Dendritic cell treated with granulocyte-macrophage colony-stimulating factor and Interleukin-4, amounts not matched to agents 40 ng/mL and 50 ng/mL, for 4 days (primary cell): Measurements from ENCODE around the gene TMEM266.

Source experiments
- H3K27ac Mint-ChIP-seq: one replicate; pipeline ENCODE4 v1.8.0; 2022; ENCODE audit warnings: mild to moderate bottlenecking, mixed read lengths
- H3K27me3 Mint-ChIP-seq: one replicate; pipeline ENCODE4 v1.8.0; 2022; ENCODE audit warnings: mild to moderate bottlenecking, mixed read lengths
- H3K36me3 Mint-ChIP-seq: one replicate; pipeline ENCODE4 v1.8.0; 2022; ENCODE audit warnings: low read depth, mixed read lengths
- H3K4me1 Mint-ChIP-seq: one replicate; pipeline ENCODE4 v1.8.0; 2022; ENCODE audit warnings: low read depth, mixed read lengths
- H3K4me3 Mint-ChIP-seq: one replicate; pipeline ENCODE4 v1.8.0; 2022; ENCODE audit warnings: mild to moderate bottlenecking, moderate library complexity, mixed read lengths
- H3K9me3 Mint-ChIP-seq: one replicate; pipeline ENCODE4 v1.8.0; 2022; ENCODE audit warnings: mixed read lengths
- intact Hi-C: fragments of 100-400 bp; cut with micrococcal nuclease; formaldehyde crosslinking; loops from one replicate; pipeline ENCODE4 v1.15.0; 2022

TMEM266 gene

DNA sequence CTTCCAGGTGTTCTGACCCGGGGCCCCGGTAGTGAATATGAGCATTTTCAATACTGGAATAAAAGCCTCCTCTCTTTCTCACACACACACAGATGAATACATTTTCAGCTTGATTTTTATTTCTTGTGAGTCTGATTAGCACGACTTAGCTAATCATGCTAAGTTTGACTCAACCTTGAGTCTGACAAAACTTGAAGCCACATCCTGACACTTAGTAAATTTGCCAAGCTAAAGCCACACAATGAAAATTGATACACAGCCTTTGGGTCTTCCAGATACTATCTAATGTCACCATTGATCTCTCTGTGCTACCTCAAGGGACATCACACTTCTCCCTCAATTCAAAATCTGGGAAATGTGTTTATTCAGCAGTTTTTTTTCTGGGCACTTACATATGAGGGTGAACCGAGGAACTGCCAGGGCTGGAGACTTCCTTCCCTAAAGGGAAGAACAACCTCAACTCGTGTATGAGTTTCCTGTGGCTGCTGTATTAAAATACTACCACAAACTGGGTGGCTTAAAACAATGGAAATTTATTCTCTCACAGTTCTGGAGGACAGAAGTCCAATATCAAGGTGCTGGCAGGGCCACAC is 18.6 kb downstream of the TMEM266 start:
- intact Hi-C loops: no loop called here
- Mint-ChIP-seq H3K27me3 (no peaks in the 10 kb centered on the region), H3K4me3 (no peak overlapping the region), H3K36me3 (no peaks in the 10 kb centered on the region), H3K9me3 (no peaks in the 10 kb centered on the region), H3K27ac (peak overlapping the region; percentile 57), H3K4me1 (peaks cover 13% of the 10 kb centered on the region)

DNA sequence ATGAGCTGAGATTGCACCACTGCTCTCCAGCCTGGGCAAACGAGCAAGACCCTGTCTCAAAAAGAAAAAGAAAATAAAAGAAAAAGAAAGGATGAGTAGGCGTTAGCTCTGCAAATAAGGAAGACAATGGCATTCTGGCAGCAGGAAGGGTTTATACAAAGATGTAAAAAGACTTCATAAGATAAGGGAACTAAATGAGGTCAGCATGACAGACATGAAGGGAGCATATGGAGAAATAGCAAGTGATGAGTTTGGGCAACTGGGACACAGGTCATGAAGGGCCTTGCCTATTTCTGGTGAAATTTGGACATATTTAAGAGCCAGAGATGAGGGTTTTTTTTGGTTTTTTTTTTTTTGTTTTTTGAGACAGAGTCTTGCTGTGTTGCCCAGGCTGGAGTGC is 24.5 kb downstream of the TMEM266 start:
- no peak overlapping the region for H3K4me3 Mint-ChIP-seq
- peaks cover 13% of the 10 kb centered on the region for H3K4me1 Mint-ChIP-seq
- no peak overlapping the region for H3K27ac Mint-ChIP-seq
- H3K9me3 Mint-ChIP-seq: no peaks in the 10 kb centered on the region
- intact Hi-C loops: no loop called here
- H3K27me3 Mint-ChIP-seq: no peaks in the 10 kb centered on the region
- no peaks in the 10 kb centered on the region for H3K36me3 Mint-ChIP-seq

DNA sequence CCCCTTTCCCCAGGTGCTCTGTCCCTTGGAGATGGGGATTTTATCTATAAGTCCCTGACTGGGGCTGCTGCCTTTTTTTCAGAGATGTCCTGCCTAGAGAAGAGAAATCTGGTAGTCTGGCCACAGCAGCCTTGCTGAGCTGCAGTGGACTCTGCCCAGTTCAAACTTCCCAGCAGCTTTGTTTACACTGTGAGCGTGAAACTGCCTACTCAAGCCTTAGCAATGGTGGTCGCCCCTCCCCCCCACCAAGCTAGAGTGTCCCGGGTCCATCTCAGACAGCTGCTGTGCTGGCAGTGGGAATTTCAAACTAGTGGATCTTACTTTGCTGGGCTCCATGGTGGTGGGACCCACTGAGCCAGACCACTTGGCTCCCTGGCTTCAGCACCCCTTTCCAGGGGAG is 38.9 kb downstream of the TMEM266 start:
- Mint-ChIP-seq H3K9me3 (peaks cover 8% of the 10 kb centered on the region), H3K4me3 (no peak overlapping the region), H3K27me3 (peaks cover 18% of the 10 kb centered on the region), H3K36me3 (no peaks in the 10 kb centered on the region), H3K27ac (no peak overlapping the region), H3K4me1 (no peaks in the 10 kb centered on the region)
- intact Hi-C loops: no loop called here

DNA sequence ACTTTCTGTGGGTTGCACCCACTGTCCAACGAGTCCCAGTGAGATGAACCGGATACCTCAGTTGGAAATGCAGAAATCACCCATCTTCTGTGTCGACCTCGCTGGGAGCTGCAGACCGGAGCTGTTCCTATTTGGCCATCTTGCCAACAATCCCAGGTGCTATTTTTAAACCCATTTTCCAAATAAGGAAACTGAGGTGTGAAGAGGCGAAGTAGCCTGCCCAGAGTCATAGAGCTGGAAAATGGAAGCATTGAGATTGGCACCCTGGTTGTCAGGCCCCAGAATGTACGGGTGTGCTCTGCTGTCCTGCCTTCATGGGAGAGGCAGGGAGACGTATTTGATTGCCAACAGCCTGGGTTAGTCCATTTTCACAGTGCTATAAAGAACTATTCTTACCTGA is 39.6 kb downstream of the TMEM266 start:
- Mint-ChIP-seq H3K4me3 (no peak overlapping the region), H3K4me1 (no peaks in the 10 kb centered on the region), H3K27me3 (peaks cover 18% of the 10 kb centered on the region), H3K9me3 (peaks cover 8% of the 10 kb centered on the region), H3K27ac (no peak overlapping the region), H3K36me3 (no peaks in the 10 kb centered on the region)
- intact Hi-C loops: no loop called here

DNA sequence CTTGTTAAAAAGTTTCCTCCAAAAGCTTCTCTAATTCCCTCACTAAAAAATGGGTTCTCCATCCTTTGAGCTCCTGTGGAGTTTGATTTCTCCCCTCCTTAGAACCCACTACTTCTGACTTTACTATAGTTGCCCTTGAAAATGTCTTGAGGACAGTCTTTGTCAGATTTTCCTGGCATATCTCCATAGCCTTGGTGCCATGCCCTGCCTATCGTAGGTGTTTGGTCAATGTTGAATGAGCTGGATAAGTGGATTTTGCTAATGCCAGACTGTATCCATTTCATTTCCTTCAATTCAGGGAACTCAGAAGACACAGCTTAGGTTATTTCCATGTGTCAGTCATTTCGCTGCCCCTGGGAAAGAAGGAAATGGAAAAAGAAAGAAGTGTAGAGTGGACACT is 40.6 kb downstream of the TMEM266 start:
- Mint-ChIP-seq H3K27me3 (peaks cover 16% of the 10 kb centered on the region), H3K27ac (no peak overlapping the region), H3K4me3 (no peak overlapping the region), H3K4me1 (no peaks in the 10 kb centered on the region), H3K36me3 (no peaks in the 10 kb centered on the region), H3K9me3 (peaks cover 8% of the 10 kb centered on the region)
- intact Hi-C loops: no loop called here

DNA sequence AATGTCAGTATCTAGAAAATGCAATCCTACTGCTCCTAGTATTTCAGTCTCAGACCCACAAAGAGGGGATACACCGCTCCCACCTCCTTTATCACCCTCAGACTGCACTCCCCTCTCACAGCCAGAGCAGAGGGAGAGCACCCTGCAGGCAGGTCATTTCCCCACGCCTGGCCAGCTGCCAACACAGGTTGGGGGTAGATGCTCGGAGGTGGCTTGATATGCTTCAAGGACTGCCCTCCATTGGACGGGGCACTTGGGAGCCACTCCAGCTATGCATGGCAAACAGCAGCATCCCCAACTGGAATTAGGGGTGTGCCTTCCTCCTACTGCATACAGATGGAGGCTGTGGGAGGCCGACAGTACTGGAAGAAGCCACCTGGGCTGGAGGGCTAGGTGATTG is 41.9 kb downstream of the TMEM266 start:
- Mint-ChIP-seq H3K4me3 (no peak overlapping the region), H3K4me1 (no peaks in the 10 kb centered on the region), H3K36me3 (no peaks in the 10 kb centered on the region), H3K9me3 (peaks cover 8% of the 10 kb centered on the region), H3K27ac (no peak overlapping the region), H3K27me3 (peaks cover 7% of the 10 kb centered on the region)
- intact Hi-C loops: no loop called here

DNA sequence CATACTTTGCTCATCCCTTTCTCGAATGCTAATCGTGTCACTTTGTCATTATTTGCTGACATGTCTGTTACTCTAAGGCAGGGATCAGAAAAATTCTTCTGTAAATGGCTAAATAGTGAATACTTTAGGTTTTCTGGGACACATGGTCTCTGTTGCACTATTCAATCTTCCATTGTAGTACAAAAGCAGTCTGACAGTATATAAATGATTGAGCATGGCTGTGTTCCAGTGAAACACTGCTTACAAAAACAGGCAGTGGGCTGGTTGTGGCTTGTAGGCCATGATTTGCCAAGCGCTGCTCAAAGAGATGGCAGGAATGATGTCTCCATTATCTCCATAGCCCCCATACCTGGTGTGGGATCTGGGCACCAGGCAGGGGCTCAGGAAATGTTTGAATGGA is 45.6 kb downstream of the TMEM266 start:
- H3K27me3 Mint-ChIP-seq: no peaks in the 10 kb centered on the region
- intact Hi-C loops: no loop called here
- no peak overlapping the region for H3K27ac Mint-ChIP-seq
- H3K4me3 Mint-ChIP-seq: no peak overlapping the region
- no peaks in the 10 kb centered on the region for H3K4me1 Mint-ChIP-seq
- no peaks in the 10 kb centered on the region for H3K9me3 Mint-ChIP-seq
- H3K36me3 Mint-ChIP-seq: no peaks in the 10 kb centered on the region

DNA sequence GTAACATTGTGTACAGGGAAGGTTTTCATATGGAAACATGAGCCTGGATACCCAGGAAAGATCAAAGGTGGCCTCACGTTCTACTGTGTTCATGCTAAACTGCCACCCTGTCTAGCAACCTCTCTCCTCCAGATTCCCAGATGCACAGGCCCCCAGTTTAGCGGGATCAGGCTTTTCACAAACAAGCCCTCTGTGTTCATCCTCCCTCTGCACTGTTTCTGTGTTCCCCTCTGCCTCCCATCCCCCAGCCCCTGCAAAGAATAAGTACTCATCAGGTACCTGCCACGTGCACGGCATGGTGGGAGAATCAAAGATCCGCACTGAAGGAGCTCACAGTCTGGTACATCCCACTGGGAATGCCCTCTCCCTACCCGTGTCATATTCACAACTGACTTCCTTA is 46.1 kb downstream of the TMEM266 start:
- Mint-ChIP-seq H3K36me3 (no peaks in the 10 kb centered on the region), H3K27me3 (no peaks in the 10 kb centered on the region), H3K27ac (no peak overlapping the region), H3K9me3 (no peaks in the 10 kb centered on the region), H3K4me1 (no peaks in the 10 kb centered on the region), H3K4me3 (no peak overlapping the region)
- intact Hi-C loops: no loop called here

DNA sequence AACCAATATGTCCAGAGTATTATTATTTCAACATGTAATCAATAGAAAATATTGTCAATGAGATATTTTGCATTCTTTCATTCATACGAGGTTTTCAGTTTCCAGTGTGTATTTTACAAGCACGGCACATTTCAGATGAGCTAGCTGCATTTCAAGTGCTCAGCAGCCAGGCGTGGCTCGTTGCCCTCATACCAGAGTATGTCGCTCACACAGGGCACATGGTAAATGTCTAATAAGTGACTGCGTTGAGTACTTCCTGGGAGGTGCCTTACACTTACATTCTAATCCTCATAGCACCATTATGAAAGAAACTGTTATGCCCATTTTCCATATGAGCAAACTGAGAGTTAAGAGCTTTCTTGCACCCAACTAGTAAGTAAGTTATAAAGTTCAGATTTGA is 47.4 kb downstream of the TMEM266 start:
- Mint-ChIP-seq H3K9me3 (no peaks in the 10 kb centered on the region), H3K27ac (no peak overlapping the region), H3K27me3 (no peaks in the 10 kb centered on the region), H3K4me3 (no peak overlapping the region), H3K4me1 (no peaks in the 10 kb centered on the region), H3K36me3 (no peaks in the 10 kb centered on the region)
- intact Hi-C loops: no loop called here

DNA sequence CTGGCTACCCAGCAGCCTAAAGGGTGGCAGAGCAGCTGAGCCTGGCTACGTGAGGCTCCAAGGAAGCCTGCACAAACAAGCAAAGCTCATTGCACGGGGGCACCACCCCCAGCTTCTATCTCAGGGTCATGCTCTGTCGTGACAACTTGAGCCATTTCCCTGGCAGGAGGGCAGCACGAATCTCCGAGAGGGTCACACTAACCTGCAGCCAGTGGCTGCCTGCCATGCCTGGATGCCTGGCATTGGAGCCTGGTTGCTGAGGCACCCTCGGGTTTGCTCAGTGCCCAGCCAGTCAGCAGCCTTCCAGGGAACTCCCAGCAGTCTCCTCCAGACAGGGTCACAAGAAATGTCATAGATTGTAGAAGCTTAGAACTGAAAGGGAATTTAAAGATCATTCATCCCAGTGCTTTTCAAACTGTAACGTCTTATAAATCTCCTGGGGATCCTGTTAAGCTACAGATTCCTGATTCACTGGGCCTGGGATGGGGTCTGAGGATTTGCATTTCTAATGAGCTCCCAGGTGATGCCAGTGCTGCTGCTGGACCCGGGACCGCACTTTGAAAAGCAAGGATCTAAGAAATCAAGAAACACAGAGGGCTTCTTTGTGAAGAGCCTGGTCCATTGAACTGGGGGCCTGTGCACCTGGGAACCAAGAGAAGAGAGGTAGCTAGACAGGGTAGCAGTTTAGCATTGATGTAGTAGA is 48.4 kb downstream of the TMEM266 start:
- no peak overlapping the region for H3K27ac Mint-ChIP-seq
- no peaks in the 10 kb centered on the region for H3K27me3 Mint-ChIP-seq
- H3K4me1 Mint-ChIP-seq: no peaks in the 10 kb centered on the region
- no peaks in the 10 kb centered on the region for H3K36me3 Mint-ChIP-seq
- intact Hi-C loops: no loop called here
- no peaks in the 10 kb centered on the region for H3K9me3 Mint-ChIP-seq
- H3K4me3 Mint-ChIP-seq: no peak overlapping the region

DNA sequence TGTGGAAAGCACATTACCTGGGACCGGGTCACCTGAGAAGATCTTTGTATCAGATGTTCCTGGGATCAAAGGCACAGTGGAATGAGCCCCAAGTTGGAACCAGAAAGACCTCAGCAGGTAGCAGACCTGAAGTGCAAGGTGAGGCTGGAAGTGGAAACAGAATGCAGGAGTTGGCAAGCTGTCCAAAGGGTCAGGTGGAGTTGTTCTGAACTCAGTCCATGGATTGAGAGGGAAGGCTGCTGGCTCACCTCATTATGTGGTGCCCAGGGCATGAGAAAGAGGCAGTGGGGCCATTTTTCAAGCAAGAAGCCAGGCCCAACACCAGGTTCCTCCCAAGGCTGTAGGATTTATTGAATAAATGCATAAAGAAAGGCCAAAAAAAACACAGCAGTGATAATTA is 49.3 kb downstream of the TMEM266 start:
- Mint-ChIP-seq H3K9me3 (no peaks in the 10 kb centered on the region), H3K27ac (no peak overlapping the region), H3K27me3 (no peaks in the 10 kb centered on the region), H3K4me1 (no peaks in the 10 kb centered on the region), H3K4me3 (no peak overlapping the region), H3K36me3 (no peaks in the 10 kb centered on the region)
- intact Hi-C loops: no loop called here

DNA sequence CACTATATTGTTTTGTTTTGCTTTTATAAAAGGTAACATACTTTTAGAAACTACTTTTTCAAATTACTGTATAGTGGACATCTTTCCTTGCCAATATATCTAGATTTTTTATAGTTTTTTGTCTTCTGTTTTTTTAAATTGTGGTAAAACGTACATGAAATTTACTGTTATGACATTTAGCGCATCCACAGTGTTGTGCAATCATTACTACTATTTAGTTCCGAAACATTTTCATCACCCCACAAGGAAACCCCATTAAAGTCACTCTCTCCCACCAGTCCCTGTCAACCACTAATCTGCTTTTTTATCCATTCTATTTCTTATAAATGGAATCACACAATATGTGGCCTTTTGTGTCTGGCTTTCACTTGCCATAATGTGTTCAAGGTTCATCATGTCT is 54.8 kb downstream of the TMEM266 start:
- H3K36me3 Mint-ChIP-seq: no peaks in the 10 kb centered on the region
- H3K27ac Mint-ChIP-seq: no peak overlapping the region
- intact Hi-C loops: no loop called here
- H3K27me3 Mint-ChIP-seq: no peaks in the 10 kb centered on the region
- no peaks in the 10 kb centered on the region for H3K9me3 Mint-ChIP-seq
- peaks cover 4% of the 10 kb centered on the region for H3K4me1 Mint-ChIP-seq
- H3K4me3 Mint-ChIP-seq: no peak overlapping the region

DNA sequence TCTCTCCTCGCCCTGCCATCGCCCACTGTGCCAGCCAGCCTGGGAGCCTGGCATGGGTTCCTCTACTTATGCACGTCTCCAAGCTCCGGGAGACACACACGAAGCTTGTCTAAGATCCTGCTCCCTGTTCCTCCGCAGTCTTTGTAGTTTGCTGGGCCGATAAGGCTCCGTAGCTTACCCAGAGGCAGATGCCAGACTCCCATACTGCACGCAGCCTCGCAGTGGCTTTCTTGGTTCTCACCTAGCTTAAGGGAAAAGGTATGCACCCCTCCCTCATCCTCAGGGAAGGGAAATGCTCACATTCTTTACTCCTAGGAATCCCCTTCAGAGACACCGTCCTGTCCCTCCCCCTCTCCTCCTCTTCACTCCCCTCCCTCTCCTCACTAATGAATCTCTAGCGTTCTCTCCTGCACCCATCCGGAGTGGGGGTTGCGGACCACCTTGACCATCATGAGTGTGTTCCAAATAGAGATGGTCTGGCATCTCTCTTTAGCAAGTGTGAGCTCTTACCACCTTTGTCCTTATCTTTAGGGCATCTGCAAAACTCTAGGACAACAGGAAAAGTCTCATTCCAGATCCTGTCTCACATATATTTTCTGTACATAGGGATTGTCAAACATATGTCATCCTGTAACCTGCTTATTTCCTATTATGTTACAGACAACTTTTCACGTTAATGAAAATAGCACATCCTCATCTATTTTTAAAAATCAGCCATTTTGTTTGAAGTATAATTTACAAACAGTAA is 56.5 kb downstream of the TMEM266 start:
- H3K27me3 Mint-ChIP-seq: no peaks in the 10 kb centered on the region
- peaks cover 4% of the 10 kb centered on the region for H3K4me1 Mint-ChIP-seq
- no peak overlapping the region for H3K4me3 Mint-ChIP-seq
- intact Hi-C loops: no loop called here
- H3K36me3 Mint-ChIP-seq: no peaks in the 10 kb centered on the region
- no peak overlapping the region for H3K27ac Mint-ChIP-seq
- no peaks in the 10 kb centered on the region for H3K9me3 Mint-ChIP-seq

DNA sequence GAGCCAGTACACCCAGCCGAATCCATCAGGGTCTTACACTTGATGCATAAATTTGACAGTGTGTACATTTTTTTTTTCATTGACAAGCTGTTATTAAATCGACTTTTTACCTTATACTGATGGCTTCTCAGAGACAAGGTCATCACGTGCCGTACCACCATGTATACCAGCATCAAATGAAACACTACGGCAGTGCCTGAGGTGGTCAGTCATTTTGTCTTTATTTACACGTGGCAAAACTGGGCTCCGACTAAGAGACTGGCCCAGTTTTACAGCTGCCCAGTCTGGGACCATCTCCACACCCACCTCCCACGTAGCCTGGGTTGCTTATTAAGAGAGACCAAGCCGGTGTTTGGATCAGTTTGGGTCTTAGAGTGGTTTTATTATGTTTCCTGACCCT is 57.4 kb downstream of the TMEM266 start:
- no peaks in the 10 kb centered on the region for H3K9me3 Mint-ChIP-seq

More for the DNA sequence above, 57.4 kb downstream of the TMEM266 start:
- H3K36me3 Mint-ChIP-seq: no peaks in the 10 kb centered on the region
- peaks cover 4% of the 10 kb centered on the region for H3K4me1 Mint-ChIP-seq
- no peak overlapping the region for H3K4me3 Mint-ChIP-seq
- no peaks in the 10 kb centered on the region for H3K27me3 Mint-ChIP-seq
- intact Hi-C loops: no loop called here
- no peak overlapping the region for H3K27ac Mint-ChIP-seq
